Esophagus muscularis mucosa (tissue), 4 donors: ENCODE data around the gene BCR. TPM values are rescaled to one million over a fixed set of nuclear protein-coding genes. Genes with fewer than 3 reads are reported as not detected.

Experiments
- DNase-seq: peaks from one replicate; pipeline ENCODE4 v3.0.0-alpha.2; 2017; ENCODE audit errors: extremely low spot score
- H3K27ac ChIP-seq, 4 donors: fragments of 200-600 bp; sonication (generic); replicated peaks in 1 of 4; 1 replicate in 3 of 4; 2 replicates in 1 of 4; pipeline ENCODE4 v1.5.1; 2016 to 2019; ENCODE audit warnings: mild to moderate bottlenecking in 1 of 4
- H3K27me3 ChIP-seq, 4 donors: fragments of 200-600 bp; sonication (generic); one replicate each; pipeline versions ENCODE4 v1.5.1 to v1.6.0; 2016 to 2019
- H3K36me3 ChIP-seq, 4 donors: fragments of 200-600 bp; sonication (generic); one replicate each; pipeline ENCODE4 v1.5.1; 2016 to 2019
- H3K4me1 ChIP-seq, 4 donors: fragments of 200-600 bp; sonication (generic); one replicate each; pipeline ENCODE4 v1.5.1; 2016 to 2019
- H3K4me3 ChIP-seq, 4 donors: fragments of 200-600 bp; sonication (generic); 1 replicate in 2 of 4; 2 replicates in 2 of 4; pipeline ENCODE4 v1.5.1; 2016 to 2019; ENCODE audit warnings: mild to moderate bottlenecking in 4 of 4, moderate library complexity in 1 of 4
- H3K9me3 ChIP-seq, 4 donors: fragments of 200-600 bp; sonication (generic); 1 replicate in 3 of 4; 2 replicates in 1 of 4; pipeline ENCODE4 v1.5.1; 2016 to 2019
- EP300 ChIP-seq: sonication (generic); formaldehyde crosslinking; IDR thresholded peaks from one replicate; pipeline ENCODE4 v1.6.1; 2017; ENCODE audit warnings: antibody characterized with exemption
- POLR2A ChIP-seq: fragments of 450-650 bp; IDR thresholded peaks from one replicate; pipeline ENCODE4 v1.6.1; 2017; ENCODE audit warnings: antibody characterized with exemption, moderate library complexity, mild to moderate bottlenecking, low read depth
- POLR2AphosphoS5 ChIP-seq, 2 donors: sonication (generic); formaldehyde crosslinking; IDR thresholded peaks; one replicate each; pipeline ENCODE4 v1.6.1; 2017; ENCODE audit warnings: antibody characterized with exemption in 2 of 2
- WGBS: methylation state at CpG from one replicate; pipeline ENCODE4 v1.1.5; 2018; 5-methylcytosine and 5-hydroxymethylcytosine counted together
- intact Hi-C: fragments of 100-400 bp; cut with DNase I; formaldehyde crosslinking; loops from one replicate; pipeline ENCODE4 v1.15.1; 2023
- total RNA-seq, 4 donors: library from RNA; depleted of rRNA; stranded (reverse); fragments of >200 nt; gene quantifications; one replicate each; pipeline versions ENCODE4 v1.1.0 to v1.2.1, GENCODE V29; 2016
- TF ChIP-seq, protein P1 (sequence below), 3 experiments: fragments of 200-600 bp in 2 of 3; fragments of 450-650 bp in 1 of 3; sonication (generic) in 2 of 3; IDR thresholded peaks; one replicate each; pipeline ENCODE4 v1.5.1; 2017 to 2019; ENCODE audit warnings: antibody characterized with exemption in 3 of 3, mild to moderate bottlenecking in 2 of 3, moderate library complexity in 1 of 3

Gene BCR
- total RNA-seq, 4 donors from 2014 or later, result 35.7 to 58.5 (median 48.0) TPM

DNA sequence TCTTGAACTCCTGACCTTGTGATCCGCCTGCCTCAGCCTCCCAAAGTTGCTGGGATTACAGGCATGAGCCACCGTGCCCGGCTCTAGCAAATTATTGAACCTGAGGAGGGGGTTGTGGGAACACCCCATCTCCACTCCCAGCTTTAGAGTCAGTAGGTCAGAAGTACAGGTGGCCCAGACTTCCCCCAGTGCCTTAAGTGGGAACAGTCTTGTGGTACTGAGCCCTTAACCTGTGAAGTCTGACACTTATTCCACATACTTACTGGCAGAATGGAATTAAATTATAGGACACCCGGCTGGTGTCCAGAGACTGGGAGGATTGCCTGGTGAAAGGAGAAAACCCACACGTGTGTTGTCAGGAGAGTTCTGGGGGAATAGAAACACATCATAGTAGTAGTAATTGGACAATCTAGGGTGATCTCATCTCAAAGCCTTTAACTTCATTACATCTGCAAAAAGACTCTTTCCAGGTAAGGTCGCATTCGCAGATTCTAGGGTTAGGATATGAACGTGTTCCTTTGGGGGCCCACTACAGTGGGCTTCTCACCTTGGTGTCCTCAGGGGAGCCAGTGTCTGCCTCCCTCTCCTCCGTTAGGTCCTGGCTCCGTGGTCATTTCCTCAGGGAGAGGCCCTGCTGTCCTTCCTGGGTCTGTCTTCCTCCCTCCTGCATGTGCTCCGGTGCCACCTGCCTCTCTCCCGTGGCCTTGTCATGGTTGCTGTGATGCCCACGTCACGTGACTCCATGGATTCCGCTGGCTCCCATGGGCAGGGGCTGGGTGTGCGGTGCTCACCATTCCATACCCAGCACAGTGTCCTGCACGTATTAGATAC, 63.8 kb downstream of the BCR start:
- WGBS, result 95% methylated on average over 11 of the region's 17 CpGs

DNA sequence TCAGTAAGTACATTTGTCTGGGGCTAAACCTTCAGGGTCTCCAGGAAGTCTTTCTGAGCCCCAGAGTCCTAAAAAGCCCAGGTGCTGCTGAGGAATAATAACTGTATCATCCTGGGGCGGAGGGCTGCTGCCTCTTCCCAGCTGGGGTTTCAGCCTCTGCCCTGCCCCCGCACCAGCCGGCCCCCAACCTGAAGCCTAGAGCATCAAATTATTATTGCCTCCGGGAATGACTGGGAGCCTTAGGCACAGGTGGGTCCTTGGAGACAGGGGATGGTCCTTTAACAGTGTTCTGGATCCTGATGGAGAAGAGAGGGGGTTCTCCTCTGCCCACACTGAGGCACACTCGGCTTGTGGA, 64.4 kb downstream of the BCR start:
- no peaks in the 10 kb centered on the region for H3K27me3 ChIP-seq
- H3K4me3 ChIP-seq, result no peak overlapping the region
- no peak for TF ChIP-seq POLR2AphosphoS5 (IDR thresholded peaks at IDR 0.05)
- TF ChIP-seq POLR2A, result no peak
- TF ChIP-seq, protein P1, sequence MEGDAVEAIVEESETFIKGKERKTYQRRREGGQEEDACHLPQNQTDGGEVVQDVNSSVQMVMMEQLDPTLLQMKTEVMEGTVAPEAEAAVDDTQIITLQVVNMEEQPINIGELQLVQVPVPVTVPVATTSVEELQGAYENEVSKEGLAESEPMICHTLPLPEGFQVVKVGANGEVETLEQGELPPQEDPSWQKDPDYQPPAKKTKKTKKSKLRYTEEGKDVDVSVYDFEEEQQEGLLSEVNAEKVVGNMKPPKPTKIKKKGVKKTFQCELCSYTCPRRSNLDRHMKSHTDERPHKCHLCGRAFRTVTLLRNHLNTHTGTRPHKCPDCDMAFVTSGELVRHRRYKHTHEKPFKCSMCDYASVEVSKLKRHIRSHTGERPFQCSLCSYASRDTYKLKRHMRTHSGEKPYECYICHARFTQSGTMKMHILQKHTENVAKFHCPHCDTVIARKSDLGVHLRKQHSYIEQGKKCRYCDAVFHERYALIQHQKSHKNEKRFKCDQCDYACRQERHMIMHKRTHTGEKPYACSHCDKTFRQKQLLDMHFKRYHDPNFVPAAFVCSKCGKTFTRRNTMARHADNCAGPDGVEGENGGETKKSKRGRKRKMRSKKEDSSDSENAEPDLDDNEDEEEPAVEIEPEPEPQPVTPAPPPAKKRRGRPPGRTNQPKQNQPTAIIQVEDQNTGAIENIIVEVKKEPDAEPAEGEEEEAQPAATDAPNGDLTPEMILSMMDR (IDR thresholded peaks at IDR 0.05), result no peak
- TF ChIP-seq EP300, result no peak
- H3K9me3 ChIP-seq, result no peaks in the 10 kb centered on the region
- H3K27ac ChIP-seq, result no peak overlapping the region
- intact Hi-C loops, result no loop called here
- peaks cover 0 to 57% (median 35%) of the 10 kb centered on the region in 4 donors for H3K4me1 ChIP-seq
- WGBS, result 96% methylated on average over 4 of the region's 5 CpGs
- no peak for DNase-seq
- no peaks in the 10 kb centered on the region for H3K36me3 ChIP-seq

More for the DNA sequence above, 63.8 kb downstream of the BCR start:
- intact Hi-C loops, result no loop called here
- H3K27me3 ChIP-seq, result no peaks in the 10 kb centered on the region
- H3K4me1 ChIP-seq, result peaks cover 0 to 57% (median 35%) of the 10 kb centered on the region in 4 donors
- TF ChIP-seq EP300 (no peak), POLR2AphosphoS5 (IDR thresholded peaks at IDR 0.05) (no peak), POLR2A (no peak)
- TF ChIP-seq, protein P1 (IDR thresholded peaks at IDR 0.05), result no peak
- no peak for DNase-seq
- no peak overlapping the region for H3K4me3 ChIP-seq
- no peaks in the 10 kb centered on the region for H3K36me3 ChIP-seq
- H3K9me3 ChIP-seq, result no peaks in the 10 kb centered on the region
- H3K27ac ChIP-seq, result no peak overlapping the region

DNA sequence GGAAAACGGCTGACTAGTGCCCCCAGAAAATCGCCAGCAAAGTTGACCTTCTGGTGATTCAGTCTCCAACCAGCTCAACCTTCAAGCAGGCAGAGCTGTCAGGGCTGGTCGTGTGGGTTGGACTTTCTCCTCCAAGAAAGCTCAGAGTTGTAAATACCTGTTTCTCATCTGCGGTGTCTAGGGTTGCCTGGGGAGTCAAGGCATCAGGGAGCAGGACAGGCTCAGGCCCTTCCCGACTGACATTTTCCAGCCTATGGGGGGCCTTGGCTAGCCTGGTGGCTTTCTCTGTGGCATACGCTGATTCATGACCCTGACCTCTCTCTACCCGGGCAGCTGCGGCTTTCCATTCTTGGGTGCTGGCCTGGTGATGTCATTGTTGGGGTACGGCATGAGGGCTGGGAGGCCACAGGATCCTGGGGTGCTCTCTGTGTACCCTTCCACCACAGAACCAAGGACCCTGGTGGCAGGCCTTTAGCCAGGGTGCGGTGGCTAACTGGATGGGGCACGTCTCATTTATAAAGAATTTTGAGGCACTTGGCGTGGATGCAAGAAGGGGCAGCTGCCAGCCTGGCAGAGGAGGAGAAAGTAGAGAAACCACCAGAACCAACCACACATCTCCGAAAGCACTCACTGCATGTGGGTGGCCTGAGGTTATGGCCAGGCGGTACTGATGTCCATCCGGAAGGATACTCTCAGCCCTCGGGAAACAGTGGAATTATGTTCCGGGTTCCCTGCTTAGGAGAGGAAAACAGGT, 64.9 kb downstream of the BCR start:
- Histone ChIP-seq H3K27ac (no peak overlapping the region), H3K27me3 (no peaks in the 10 kb centered on the region), H3K4me1 (peaks cover 0 to 57% (median 35%) of the 10 kb centered on the region in 4 donors), H3K36me3 (no peaks in the 10 kb centered on the region), H3K9me3 (no peaks in the 10 kb centered on the region), H3K4me3 (no peak overlapping the region)
- no peak for TF ChIP-seq EP300
- no peak for TF ChIP-seq POLR2A
- TF ChIP-seq, protein P1 (IDR thresholded peaks at IDR 0.05), result no peak
- TF ChIP-seq POLR2AphosphoS5 (IDR thresholded peaks at IDR 0.05), result no peak
- DNase-seq, result no peak
- WGBS, result 78% methylated on average over 11 of the region's 17 CpGs
- intact Hi-C loops, result no loop called here

DNA sequence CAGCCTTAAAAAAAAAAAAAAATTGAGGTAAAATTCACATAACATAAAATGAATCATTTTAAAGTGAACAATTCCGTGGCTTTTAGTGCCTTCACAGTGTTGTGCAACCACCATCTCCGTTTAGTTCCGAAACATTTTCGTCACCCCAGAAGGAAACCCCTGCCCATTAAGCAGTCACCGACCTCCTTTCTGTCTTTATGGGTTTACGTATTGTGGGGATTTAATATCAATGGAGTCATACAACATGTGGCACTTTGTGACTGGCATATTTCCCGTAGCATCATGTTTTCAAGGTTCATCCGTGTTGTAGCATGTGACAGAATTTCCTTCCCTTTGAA, 65.5 kb downstream of the BCR start:
- TF ChIP-seq, protein P1 (IDR thresholded peaks at IDR 0.05), result no peak
- TF ChIP-seq EP300 (no peak), POLR2AphosphoS5 (IDR thresholded peaks at IDR 0.05) (no peak), POLR2A (no peak)
- no peak overlapping the region for H3K27ac ChIP-seq
- DNase-seq, result no peak
- 68% methylated on average over 8 of the region's 8 CpGs for WGBS
- H3K4me3 ChIP-seq, result no peak overlapping the region
- peaks cover 0 to 55% (median 35%) of the 10 kb centered on the region in 4 donors for H3K4me1 ChIP-seq
- no peaks in the 10 kb centered on the region for H3K9me3 ChIP-seq
- no peaks in the 10 kb centered on the region for H3K27me3 ChIP-seq
- H3K36me3 ChIP-seq, result no peaks in the 10 kb centered on the region
- intact Hi-C loops, result no loop called here
